ENCODE results near the gene ATXN7L1.

DNA sequence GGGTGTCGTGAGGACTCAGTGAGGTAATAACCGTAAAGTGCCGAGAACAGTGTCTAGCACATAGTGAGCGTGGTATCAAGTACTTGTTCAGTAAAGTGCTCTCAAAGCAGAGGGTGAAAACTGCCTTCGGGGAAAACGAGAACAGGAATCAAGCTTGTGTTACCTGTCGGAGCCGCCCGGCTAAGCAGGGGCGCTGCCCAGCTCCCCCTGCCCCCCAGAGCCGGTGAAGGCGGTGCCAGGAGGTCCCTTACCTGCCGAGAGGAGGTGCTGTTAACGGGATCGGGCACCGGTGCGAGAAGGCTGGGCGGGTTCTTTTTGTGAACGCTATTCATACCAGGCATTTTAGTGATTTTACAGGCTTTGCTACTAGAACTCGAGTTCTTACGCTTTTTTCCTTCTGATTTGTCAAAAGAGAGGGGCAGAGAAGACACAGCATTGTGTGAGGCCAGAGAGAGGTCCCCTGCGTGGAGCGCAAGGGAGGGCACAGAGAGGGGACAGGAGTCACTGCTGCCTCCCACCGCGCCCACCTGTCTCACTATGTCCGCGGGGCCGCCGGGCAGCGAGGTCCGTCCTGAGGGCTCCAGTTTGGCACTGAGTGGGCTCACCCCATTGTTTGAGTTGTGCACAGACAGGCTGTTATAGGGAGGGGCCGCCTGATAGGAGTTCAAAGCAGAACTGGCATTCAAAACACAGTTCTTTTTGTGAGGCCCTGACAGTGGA is 262.6 kb downstream of the ATXN7L1 start:
- TF ChIP-seq POLR2A (IDR thresholded peaks at IDR 0.05) = no peak
- TF ChIP-seq, protein P1, sequence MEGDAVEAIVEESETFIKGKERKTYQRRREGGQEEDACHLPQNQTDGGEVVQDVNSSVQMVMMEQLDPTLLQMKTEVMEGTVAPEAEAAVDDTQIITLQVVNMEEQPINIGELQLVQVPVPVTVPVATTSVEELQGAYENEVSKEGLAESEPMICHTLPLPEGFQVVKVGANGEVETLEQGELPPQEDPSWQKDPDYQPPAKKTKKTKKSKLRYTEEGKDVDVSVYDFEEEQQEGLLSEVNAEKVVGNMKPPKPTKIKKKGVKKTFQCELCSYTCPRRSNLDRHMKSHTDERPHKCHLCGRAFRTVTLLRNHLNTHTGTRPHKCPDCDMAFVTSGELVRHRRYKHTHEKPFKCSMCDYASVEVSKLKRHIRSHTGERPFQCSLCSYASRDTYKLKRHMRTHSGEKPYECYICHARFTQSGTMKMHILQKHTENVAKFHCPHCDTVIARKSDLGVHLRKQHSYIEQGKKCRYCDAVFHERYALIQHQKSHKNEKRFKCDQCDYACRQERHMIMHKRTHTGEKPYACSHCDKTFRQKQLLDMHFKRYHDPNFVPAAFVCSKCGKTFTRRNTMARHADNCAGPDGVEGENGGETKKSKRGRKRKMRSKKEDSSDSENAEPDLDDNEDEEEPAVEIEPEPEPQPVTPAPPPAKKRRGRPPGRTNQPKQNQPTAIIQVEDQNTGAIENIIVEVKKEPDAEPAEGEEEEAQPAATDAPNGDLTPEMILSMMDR (IDR thresholded peaks at IDR 0.05) = no peak

All from Peyer's patch (tissue), 4 donors.